ENCODE data around the gene RNFT2.

RNFT2 gene

DNA sequence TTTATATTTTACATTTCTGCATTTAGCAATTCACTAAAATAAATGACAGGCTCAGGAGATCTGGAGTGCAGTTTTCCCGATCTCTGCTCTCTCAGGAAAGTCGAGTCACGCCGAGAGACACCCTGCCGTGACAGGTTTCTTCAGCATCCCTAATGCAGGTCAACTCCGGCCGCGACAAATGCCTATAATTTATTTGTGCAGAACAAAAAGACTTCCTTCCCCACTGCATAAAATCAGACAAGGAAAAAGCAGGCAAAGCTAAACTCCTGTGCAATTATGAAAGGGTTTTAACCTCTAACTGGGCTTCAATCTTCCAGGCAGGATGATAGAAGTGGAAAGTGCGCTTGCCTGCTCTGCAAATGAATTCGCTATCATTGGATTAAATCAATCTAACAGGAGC is 28.3 kb upstream of the RNFT2 start:
- no peak for DNase-seq (ENCODE audit: extremely low read depth in 1 of 2, low read depth in 1 of 2)

- DNase-seq (ENCODE audit: extremely low read depth in 1 of 2, low read depth in 1 of 2) = no peak
Observed at GRCh38 chr12:116710370-116711150, 27.6 kb upstream of the RNFT2 start.

- no peak for DNase-seq (ENCODE audit: extremely low read depth in 1 of 2, low read depth in 1 of 2)
Observed at GRCh38 chr12:116712458-116713303, 25.4 kb upstream of the RNFT2 start.

GRCh38 chr12:116713527-116713926 is 24.6 kb upstream of the RNFT2 start:
- DNase-seq (ENCODE audit: extremely low read depth in 1 of 2, low read depth in 1 of 2) = no peak

DNA sequence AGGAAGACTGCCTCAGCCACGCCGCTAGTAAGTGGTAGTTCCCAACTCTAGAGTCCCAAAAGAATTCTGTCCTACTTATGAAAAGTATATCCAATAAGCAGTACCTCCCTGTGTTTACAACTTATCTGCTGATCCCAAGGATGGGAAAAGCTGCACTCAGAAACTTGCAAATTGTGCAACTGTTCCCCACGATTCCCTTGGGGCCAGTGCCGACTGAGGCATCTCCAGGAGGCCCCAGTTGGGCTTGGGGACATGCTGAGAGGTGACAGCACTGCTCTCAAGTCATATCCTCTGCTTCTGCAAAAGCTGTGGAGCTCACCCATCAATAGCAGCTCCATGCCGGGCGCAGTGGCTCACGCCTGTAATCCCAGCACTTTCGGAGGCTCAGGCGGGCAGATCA is 23.9 kb upstream of the RNFT2 start:
- DNase-seq (ENCODE audit: extremely low read depth in 1 of 2, low read depth in 1 of 2) = no peak

DNA sequence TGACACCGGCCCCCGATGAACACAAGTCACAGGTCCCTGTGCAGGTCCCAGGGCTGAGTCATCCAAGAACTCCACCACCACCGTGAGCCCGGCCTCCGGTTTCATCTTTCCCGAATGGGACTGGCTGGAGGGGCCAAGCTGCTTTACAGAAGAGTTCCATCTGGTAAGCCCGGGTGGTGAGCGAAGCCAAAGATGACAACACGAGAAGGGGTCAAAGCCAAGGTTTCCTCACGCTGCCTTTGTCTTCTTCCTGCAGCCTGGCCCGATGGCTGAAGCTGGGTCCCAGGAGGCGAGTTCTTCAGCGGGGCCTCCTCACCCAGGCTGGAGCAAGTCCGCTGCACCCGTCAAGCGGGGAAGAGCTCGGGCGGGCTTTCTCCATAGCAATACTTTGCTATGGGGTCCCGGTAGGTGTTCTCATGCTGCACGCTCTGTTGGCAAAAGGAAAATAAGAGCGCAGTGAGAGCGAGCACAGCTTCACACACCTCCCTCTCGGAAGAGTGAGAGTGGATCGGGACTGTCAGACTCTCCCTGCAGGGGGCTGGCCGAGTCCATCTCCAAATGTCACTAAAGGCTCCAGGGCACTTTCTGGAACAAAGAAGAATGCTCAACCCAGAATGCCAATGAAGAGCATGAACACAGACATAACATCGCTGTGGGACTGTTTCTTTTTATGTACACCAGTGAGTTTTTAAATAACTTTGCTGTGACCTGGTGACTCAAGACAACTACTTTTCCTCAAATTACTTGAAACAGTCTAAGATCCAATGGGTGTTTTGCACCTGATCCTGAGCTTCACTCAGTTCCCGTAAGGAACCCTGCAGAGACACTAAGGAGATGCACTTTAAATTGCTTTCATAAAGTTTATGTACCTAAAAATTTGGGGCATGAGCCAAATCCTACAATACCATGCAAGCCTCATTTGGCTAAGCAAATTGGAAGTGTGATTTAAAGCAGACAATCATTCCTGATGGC is 20.4 kb upstream of the RNFT2 start:
- DNase-seq (ENCODE audit: extremely low read depth in 1 of 2, low read depth in 1 of 2) = no peak

GRCh38 chr12:116718655-116719454 is 19.3 kb upstream of the RNFT2 start:
- no peak for DNase-seq (ENCODE audit: extremely low read depth in 1 of 2, low read depth in 1 of 2)

DNA sequence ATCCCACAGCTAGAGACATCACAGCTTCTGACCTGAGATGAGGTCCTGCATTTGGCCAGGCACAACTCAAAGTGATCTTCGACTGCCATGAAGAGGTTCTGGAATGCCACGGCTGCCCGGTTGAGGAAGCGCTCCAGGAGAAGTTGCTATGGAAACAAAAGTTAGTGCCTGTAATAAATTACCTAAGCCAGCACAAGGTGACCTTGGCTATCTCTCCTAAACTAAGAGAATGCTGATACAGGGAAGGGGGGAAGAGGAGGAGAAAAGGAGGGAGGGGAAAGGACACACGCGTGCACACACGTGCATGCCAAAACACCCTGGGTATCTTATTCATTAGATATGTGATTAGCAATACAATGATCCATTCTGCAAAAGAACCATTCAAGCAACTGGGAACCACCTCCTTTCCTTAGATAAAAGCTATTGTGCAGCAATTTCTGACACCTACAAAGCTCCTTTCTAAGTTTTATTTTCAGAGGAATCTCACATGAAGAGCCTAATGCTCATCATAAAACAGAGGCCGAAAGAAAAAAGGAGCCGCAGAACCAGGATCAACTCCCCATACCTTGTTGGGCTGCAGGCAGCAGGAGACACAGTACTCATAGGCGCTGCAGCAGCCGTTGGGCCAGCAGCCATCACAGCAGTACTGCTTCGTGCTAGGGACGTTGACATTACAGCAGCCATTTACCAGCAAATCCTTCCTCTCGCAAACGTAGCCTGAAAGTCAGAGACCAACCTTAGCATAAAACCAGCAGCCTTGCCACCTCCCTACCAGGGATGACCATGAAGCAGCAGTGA is 18.2 kb upstream of the RNFT2 start:
- no peak for DNase-seq (ENCODE audit: extremely low read depth in 1 of 2, low read depth in 1 of 2)

DNA sequence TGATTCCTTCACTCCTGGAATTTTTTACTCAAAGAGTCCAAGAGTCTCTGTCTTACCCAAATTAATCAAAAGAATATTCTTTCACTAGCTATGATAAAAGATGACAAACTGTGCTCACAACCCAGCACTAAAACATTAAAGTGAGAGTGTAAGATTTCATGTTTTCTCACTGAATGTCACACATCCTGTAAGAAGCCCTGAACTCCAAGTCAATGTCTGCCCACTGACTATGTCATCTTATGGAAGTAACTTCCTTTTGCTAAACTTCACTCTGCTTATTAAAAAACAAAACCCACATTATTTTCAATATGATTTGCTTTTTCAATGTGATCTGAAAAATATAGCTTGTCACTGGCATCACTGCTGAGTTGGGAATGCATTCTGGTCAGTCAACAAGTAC is 15.9 kb upstream of the RNFT2 start:
- no peak for DNase-seq (ENCODE audit: extremely low read depth in 1 of 2, low read depth in 1 of 2)

DNA sequence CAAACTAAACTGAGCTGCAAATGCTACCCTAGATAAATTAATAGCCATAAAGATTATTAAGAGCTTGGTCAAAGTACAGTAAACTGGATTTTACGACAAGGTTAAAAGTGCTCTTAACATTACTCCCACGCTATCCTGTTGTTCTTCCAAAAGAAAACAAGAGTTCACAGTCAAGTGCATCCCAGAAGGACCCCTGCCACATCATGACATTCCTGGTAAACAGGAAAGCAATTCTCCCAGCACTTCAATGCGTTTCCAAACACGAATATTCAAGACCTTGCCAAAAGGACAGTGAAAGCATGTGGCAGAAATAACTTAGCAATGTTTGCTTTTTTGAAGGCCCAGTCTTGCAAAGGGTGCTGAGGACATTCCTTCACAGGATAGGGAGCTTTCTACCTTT is 11.4 kb upstream of the RNFT2 start:
- DNase-seq (ENCODE audit: extremely low read depth in 1 of 2, low read depth in 1 of 2) = no peak

- DNase-seq (ENCODE audit: extremely low read depth in 1 of 2, low read depth in 1 of 2) = no peak
Observed at GRCh38 chr12:116727261-116727660, 10.9 kb upstream of the RNFT2 start.

DNA sequence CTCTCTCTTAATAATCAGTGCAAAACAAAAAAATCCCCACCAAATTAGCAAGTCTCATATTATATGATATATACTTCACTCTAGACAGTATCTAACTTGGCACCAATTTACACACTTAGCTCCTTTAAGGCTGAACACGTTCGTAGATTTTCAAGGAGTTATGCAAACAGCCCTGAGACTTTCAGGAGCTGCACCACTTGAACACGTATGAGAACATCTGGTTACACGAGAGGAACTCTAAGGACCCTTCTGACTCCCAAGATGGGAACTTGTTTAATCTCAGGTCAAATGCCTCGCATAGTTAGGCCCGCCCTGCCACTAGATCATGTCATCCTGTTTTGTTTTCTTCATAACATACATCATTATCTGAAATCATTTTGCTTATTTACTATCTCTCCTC is 10.2 kb upstream of the RNFT2 start:
- no peak for DNase-seq (ENCODE audit: extremely low read depth in 1 of 2, low read depth in 1 of 2)

DNA sequence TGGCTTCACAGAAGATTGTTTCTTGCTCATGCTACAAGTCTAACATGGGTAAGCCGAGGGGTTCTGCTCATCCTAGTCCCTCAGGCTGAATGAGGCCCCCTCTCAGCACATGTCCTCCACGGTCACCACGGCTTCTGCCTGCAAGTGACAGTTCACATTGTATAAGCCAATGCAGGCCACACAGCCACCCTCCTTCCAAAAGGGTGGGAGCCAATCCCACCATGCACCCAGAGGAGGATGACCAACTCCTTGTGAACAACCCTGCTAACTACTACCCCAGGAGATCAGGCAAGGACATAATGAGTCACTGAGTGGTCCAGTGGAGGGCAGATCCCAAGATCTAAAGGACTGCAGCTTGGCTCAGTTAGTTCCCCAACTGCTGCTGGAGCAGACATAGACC is 6.3 kb upstream of the RNFT2 start:
- DNase-seq (ENCODE audit: extremely low read depth in 1 of 2, low read depth in 1 of 2) = no peak

GRCh38 chr12:116734156-116734768 is 3.9 kb upstream of the RNFT2 start:
- no peak for DNase-seq (ENCODE audit: extremely low read depth in 1 of 2, low read depth in 1 of 2)

GRCh38 chr12:116735084-116735483 is 3.0 kb upstream of the RNFT2 start:
- DNase-seq (ENCODE audit: extremely low read depth in 1 of 2, low read depth in 1 of 2) = no peak

DNA sequence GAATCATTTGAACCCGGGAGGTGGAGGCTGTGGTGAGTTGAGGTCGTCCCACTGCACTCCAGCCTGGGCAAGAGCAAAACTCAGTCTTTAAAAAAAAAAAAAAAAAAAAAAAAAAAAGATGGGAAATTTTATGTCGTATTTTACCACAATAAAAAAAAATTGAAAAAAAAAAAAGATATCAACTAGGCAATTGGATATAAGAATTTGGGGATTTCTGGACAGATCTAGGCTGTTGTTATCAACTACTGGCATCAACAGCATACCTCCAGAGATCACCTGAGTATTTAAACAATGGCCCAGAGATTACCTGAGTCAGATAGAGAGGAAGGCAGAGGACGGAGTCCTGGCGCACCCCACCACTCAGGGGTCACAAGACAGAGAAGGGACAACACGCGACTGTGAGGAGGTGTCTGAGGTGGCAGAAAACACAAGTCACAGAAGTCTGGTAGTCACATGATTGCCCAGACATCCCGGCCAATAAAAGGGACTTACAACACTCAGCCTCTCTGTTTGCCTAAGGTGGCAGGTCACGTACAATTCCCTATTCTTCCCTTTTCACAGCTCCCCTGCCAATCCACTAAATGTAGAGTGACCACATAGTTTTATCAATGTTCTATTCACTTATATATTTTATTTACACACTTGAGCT is 2.0 kb upstream of the RNFT2 start:
- no peak for DNase-seq (ENCODE audit: extremely low read depth in 1 of 2, low read depth in 1 of 2)

- DNase-seq (ENCODE audit: extremely low read depth in 1 of 2, low read depth in 1 of 2) = no peak
Observed at GRCh38 chr12:116736962-116737773, 947 bp upstream of the RNFT2 start.

Measured in activated CD8-positive, alpha-beta memory T cell treated with anti-CD3 and anti-CD28 coated beads for 1 hour (primary cell).